ENCODE data around the gene PDAP1. TPM values are rescaled to one million over a fixed set of nuclear protein-coding genes. Genes with fewer than 3 reads are reported as not detected.
A peak's percentile ranks its signal among the peaks of the same experiment; 100 is the strongest.

PDAP1 gene
- total and polyA plus RNA-seq, 2 of the 13 experiments (the other 11 are each of a cell fraction or from before 2014, with no cell fraction given) = 13.0 to 100 TPM

DNA sequence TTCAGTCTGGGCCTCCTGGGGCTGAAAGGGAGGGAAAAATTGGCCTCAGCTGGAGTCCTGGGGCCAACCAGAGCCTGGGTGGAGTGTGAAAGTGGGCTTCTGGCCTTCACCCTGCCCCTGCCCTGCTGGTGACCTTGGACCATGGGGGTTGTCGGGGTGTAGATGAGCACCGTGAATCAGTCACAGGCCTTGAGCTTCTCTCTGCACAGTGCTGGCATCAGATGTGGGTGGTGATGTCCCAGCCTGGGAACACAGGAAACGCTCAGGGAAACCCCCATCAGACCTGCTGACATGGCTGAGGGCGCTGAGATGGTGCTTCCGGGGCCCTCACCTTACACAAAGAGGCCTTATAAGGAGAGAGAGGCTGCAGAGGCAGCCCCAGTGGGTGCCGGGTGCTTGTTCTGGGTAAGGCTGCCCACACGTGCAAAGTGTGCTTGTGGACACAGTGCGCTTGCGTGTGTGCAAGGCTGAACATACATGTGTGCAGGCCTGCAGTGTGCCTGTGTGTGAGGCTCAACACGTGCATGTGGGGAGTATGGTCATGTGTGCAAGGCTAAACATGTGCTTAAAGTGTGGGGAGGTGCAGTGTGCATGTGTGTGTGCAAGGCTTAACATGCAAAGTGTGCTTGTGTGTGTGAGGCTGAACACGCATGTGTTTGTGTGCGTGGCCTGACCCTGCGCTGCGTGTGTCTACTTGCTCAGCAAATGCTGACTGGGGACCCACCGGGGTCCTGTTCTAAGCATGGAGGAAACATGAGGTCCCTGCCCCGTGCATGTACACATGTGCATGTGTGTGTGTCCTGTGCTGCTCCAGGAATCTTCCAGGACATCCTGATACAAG lies 27.4 kb downstream of the PDAP1 start (continued):
- TF ChIP-seq ZFYVE20 (CRISPR knock-in tag; IDR thresholded peaks at IDR 0.05; ENCODE audit: borderline replicate concordance, low read depth) (no peak), ZNF619 (CRISPR knock-in tag; IDR thresholded peaks at IDR 0.05) (peak; percentile 55; the same call in 1 of the 2 replicates), SOX13 (IDR thresholded peaks at IDR 0.05) (no peak), SOX13 (CRISPR knock-in tag; conservative IDR thresholded peaks at IDR 0.05 in 1 of 2, IDR thresholded peaks at IDR 0.05 in 1 of 2) (0 out of 4 replicates have a peak, but pooled peaks of 1 of the 2 experiments have one; percentile 11), HCFC1 (IDR thresholded peaks at IDR 0.05; ENCODE audit: low read depth, low read length) (no peak), ZNF180 (CRISPR knock-in tag; IDR thresholded peaks at IDR 0.05; ENCODE audit: borderline replicate concordance, low read depth) (no peak), ZNF260 (CRISPR knock-in tag; IDR thresholded peaks at IDR 0.05; ENCODE audit: borderline replicate concordance, low read depth) (no peak), ZBTB3 (CRISPR knock-in tag; IDR thresholded peaks at IDR 0.05; ENCODE audit: borderline replicate concordance, low read depth) (no peak), ATF7-NPFF (CRISPR knock-in tag; IDR thresholded peaks at IDR 0.05; ENCODE audit: low read depth) (no peak), HNF4A (CRISPR knock-in tag; IDR thresholded peaks at IDR 0.05) (peak; percentile 74), ZNF138 (CRISPR knock-in tag; IDR thresholded peaks at IDR 0.05; ENCODE audit: low read depth) (no peak), NR2C2 (CRISPR knock-in tag; IDR thresholded peaks at IDR 0.05; ENCODE audit: borderline replicate concordance) (peak; percentile 24; the same call in 1 of the 2 replicates), SRSF1 (optimal IDR thresholded peaks at IDR 0.05; ENCODE audit: low read depth, low read length) (no peak), ZNF432 (CRISPR knock-in tag; IDR thresholded peaks at IDR 0.05; ENCODE audit: borderline replicate concordance) (no peak)
- TF ChIP-seq, protein P1, sequence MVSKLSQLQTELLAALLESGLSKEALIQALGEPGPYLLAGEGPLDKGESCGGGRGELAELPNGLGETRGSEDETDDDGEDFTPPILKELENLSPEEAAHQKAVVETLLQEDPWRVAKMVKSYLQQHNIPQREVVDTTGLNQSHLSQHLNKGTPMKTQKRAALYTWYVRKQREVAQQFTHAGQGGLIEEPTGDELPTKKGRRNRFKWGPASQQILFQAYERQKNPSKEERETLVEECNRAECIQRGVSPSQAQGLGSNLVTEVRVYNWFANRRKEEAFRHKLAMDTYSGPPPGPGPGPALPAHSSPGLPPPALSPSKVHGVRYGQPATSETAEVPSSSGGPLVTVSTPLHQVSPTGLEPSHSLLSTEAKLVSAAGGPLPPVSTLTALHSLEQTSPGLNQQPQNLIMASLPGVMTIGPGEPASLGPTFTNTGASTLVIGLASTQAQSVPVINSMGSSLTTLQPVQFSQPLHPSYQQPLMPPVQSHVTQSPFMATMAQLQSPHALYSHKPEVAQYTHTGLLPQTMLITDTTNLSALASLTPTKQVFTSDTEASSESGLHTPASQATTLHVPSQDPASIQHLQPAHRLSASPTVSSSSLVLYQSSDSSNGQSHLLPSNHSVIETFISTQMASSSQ (IDR thresholded peaks at IDR 0.05; ENCODE audit: low read depth) = no peak
- TF ChIP-seq, protein P1 (CRISPR knock-in tag; IDR thresholded peaks at IDR 0.05; ENCODE audit: borderline replicate concordance) = no peak
- TF ChIP-seq, protein P2, sequence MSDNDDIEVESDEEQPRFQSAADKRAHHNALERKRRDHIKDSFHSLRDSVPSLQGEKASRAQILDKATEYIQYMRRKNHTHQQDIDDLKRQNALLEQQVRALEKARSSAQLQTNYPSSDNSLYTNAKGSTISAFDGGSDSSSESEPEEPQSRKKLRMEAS (IDR thresholded peaks at IDR 0.05) = peak; percentile 42
- TF ChIP-seq, protein P3, sequence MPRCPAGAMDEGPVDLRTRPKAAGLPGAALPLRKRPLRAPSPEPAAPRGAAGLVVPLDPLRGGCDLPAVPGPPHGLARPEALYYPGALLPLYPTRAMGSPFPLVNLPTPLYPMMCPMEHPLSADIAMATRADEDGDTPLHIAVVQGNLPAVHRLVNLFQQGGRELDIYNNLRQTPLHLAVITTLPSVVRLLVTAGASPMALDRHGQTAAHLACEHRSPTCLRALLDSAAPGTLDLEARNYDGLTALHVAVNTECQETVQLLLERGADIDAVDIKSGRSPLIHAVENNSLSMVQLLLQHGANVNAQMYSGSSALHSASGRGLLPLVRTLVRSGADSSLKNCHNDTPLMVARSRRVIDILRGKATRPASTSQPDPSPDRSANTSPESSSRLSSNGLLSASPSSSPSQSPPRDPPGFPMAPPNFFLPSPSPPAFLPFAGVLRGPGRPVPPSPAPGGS (CRISPR knock-in tag; IDR thresholded peaks at IDR 0.05) = peak; percentile 70; the same call in 1 of the 2 replicates
